ENCODE data around the gene GSE1. TPM values are rescaled to one million over a fixed set of nuclear protein-coding genes. Genes with fewer than 3 reads are reported as not detected.

The GSE1 gene
- total RNA-seq, 1 experiment from 2014 or later: 124 TPM

DNA sequence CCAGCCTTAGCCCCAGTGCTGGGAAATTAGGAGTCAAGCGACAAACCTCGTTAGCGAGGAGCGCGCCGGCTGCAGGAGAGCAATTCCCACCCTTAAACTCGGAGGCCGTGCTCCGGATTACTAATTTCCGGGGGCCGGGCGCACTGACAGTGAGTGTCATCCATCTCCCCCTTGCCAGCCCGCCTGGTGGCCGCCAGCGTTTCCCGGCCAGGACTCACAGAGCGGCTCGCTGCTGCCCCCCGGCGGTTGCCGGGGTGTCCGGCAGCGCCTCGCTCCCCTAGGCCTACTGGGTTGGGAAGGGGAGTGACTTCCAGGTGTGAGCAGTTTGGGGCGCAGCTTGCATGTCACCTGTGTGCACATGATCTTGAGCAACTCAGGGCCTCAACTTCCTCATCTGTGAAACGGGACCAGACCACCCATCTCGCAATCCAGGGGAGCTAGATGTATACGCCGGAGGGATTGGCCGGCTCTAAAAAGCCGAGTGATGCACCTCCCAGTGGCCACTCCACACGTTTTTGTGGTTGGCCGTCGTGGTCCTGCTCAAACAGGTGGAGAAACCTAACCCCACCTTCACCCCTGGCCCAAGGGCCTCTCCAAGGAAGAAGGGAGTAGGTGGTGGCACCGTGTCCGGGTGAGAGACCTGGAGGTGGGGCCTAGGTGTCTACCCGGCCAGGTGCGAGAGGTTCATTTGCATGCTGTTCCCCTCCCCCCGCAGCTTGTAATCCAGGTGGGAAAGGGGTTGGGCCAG lies 2.5 kb upstream of the GSE1 start (continued):
- TF ChIP-seq SOX15 (CRISPR knock-in tag; IDR thresholded peaks at IDR 0.05) (no peak), ESRRA (CRISPR knock-in tag; IDR thresholded peaks at IDR 0.05; ENCODE audit: borderline replicate concordance) (no peak), PRRX2 (CRISPR knock-in tag; IDR thresholded peaks at IDR 0.05) (0 out of 2 replicates have a peak, but pooled peaks have one; percentile 47), ZSCAN18 (CRISPR knock-in tag; IDR thresholded peaks at IDR 0.05) (no peak; the same call in 1 of the 2 replicates), USF1 (CRISPR knock-in tag; IDR thresholded peaks at IDR 0.05) (no peak)
- TF ChIP-seq, protein P1, sequence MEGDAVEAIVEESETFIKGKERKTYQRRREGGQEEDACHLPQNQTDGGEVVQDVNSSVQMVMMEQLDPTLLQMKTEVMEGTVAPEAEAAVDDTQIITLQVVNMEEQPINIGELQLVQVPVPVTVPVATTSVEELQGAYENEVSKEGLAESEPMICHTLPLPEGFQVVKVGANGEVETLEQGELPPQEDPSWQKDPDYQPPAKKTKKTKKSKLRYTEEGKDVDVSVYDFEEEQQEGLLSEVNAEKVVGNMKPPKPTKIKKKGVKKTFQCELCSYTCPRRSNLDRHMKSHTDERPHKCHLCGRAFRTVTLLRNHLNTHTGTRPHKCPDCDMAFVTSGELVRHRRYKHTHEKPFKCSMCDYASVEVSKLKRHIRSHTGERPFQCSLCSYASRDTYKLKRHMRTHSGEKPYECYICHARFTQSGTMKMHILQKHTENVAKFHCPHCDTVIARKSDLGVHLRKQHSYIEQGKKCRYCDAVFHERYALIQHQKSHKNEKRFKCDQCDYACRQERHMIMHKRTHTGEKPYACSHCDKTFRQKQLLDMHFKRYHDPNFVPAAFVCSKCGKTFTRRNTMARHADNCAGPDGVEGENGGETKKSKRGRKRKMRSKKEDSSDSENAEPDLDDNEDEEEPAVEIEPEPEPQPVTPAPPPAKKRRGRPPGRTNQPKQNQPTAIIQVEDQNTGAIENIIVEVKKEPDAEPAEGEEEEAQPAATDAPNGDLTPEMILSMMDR (IDR thresholded peaks at IDR 0.05): peak; percentile 96
- TF ChIP-seq, protein P2, sequence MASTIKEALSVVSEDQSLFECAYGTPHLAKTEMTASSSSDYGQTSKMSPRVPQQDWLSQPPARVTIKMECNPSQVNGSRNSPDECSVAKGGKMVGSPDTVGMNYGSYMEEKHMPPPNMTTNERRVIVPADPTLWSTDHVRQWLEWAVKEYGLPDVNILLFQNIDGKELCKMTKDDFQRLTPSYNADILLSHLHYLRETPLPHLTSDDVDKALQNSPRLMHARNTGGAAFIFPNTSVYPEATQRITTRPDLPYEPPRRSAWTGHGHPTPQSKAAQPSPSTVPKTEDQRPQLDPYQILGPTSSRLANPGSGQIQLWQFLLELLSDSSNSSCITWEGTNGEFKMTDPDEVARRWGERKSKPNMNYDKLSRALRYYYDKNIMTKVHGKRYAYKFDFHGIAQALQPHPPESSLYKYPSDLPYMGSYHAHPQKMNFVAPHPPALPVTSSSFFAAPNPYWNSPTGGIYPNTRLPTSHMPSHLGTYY (CRISPR knock-in tag; IDR thresholded peaks at IDR 0.05): peak; percentile 48; the same call in 1 of the 2 replicates

- peaks cover 17% of the 10 kb centered on the region for H3K27me3 Mint-ChIP-seq (ENCODE audit: low read depth)
- CTCF ChIA-PET: interaction anchor here (0.6 to 9.0 kb wide), 33 partner anchors 10 to 358 kb away, joined by 3 to 160 read pairs (median 4); no protein-coding TSS in a partner anchor
- POLR2A ChIA-PET: interaction anchor here (0.7 to 3.3 kb wide), 3 partner anchors 32 to 58 kb away, joined by 3 to 20 read pairs (median 7); no protein-coding TSS in a partner anchor
- no peaks in the 10 kb centered on the region for H3K36me3 Mint-ChIP-seq
- no peak for ATAC-seq
- TF ChIP-seq ZNF671 (CRISPR knock-in tag; IDR thresholded peaks at IDR 0.05) (no peak), FOXP4 (CRISPR knock-in tag; IDR thresholded peaks at IDR 0.05) (no peak), TCF7 (CRISPR knock-in tag; IDR thresholded peaks at IDR 0.05; ENCODE audit: low read depth) (no peak), NR3C1 (CRISPR knock-in tag; conservative IDR thresholded peaks at IDR 0.05; ENCODE audit: low read depth) (no peak), E2F1 (CRISPR knock-in tag; IDR thresholded peaks at IDR 0.05) (no peak), FOXP1 (CRISPR knock-in tag; IDR thresholded peaks at IDR 0.05; ENCODE audit: borderline replicate concordance) (no peak), ATF1 (CRISPR knock-in tag; IDR thresholded peaks at IDR 0.05) (no peak), SOX15 (CRISPR knock-in tag; IDR thresholded peaks at IDR 0.05) (no peak), ATF3 (CRISPR knock-in tag; conservative IDR thresholded peaks at IDR 0.05) (no peak), JAZF1 (CRISPR knock-in tag; IDR thresholded peaks at IDR 0.05) (no peak), PRRX2 (CRISPR knock-in tag; IDR thresholded peaks at IDR 0.05) (no peak), CREB1 (CRISPR knock-in tag; IDR thresholded peaks at IDR 0.05) (no peak)
- TF ChIP-seq, protein P1 (IDR thresholded peaks at IDR 0.05): no peak
- TF ChIP-seq, protein P3, sequence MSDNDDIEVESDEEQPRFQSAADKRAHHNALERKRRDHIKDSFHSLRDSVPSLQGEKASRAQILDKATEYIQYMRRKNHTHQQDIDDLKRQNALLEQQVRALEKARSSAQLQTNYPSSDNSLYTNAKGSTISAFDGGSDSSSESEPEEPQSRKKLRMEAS (CRISPR knock-in tag; IDR thresholded peaks at IDR 0.05): no peak
- TF ChIP-seq, protein P4, sequence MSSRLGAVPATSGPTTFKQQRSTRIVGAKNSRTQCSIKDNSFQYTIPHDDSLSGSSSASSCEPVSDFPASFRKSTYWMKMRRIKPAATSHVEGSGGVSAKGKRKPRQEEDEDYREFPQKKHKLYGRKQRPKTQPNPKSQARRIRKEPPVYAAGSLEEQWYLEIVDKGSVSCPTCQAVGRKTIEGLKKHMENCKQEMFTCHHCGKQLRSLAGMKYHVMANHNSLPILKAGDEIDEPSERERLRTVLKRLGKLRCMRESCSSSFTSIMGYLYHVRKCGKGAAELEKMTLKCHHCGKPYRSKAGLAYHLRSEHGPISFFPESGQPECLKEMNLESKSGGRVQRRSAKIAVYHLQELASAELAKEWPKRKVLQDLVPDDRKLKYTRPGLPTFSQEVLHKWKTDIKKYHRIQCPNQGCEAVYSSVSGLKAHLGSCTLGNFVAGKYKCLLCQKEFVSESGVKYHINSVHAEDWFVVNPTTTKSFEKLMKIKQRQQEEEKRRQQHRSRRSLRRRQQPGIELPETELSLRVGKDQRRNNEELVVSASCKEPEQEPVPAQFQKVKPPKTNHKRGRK (CRISPR knock-in tag; IDR thresholded peaks at IDR 0.05; ENCODE audit: borderline replicate concordance): no peak
- peaks cover 49% of the 10 kb centered on the region for H3K4me1 Mint-ChIP-seq
- no peak overlapping the region; the same call in 1 of the 2 replicates for H3K27ac Mint-ChIP-seq
- H3K4me3 Mint-ChIP-seq: peak overlapping the region; percentile 68
- H3K9me3 Mint-ChIP-seq: no peaks in the 10 kb centered on the region
- no peak for DNase-seq (ENCODE audit: low spot score)
Observed at GRCh38 chr16:85611194-85611443, 2.0 kb upstream of the GSE1 start.
